ENCODE measurements around the gene SHMT1. TPM values are rescaled to one million over a fixed set of nuclear protein-coding genes. Genes with fewer than 3 reads are reported as not detected.
"Not testable (repeated sequence)": the region's sequence is repeated elsewhere in the genome, so short reads cannot be mapped to it uniquely, and the experiment has no call there.

Gene SHMT1
- polyA plus RNA-seq, 2 of the 4 experiments (the other 2 are of a cell fraction), result 43.2 to 62.1 TPM

DNA sequence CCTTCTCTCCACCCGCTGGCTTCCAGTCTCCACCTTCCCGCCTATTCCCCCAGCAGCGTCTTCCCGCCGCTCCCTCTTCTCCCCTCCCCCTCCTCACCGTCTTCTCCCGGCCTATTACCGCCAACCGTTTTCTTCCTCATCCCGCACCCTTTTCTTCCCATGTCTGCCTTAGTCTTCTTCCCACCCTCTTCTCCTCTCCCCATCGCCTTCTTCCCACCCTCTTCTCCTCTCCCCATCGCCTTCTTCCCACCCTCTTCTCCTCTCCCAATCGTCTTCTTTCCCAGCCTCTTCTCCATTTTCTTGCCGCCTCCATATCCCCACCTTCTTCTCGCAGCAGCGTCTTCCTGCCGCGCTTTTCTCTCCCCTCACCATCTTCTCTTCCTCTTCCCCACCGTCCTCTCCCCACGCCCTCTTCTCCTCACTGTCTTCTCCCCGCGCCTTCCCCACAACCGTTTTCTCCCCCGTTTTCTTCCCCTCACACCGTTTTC, 48.1 kb upstream of the SHMT1 start:
- Histone ChIP-seq H3K4me3 (peak overlapping the region; percentile 83), H3K27ac (peak overlapping the region; percentile 96 to 97)
- WGBS (ENCODE audit: missing lambda C conversion rate), result 2% methylated on average over 21 of the region's 25 CpGs

DNA sequence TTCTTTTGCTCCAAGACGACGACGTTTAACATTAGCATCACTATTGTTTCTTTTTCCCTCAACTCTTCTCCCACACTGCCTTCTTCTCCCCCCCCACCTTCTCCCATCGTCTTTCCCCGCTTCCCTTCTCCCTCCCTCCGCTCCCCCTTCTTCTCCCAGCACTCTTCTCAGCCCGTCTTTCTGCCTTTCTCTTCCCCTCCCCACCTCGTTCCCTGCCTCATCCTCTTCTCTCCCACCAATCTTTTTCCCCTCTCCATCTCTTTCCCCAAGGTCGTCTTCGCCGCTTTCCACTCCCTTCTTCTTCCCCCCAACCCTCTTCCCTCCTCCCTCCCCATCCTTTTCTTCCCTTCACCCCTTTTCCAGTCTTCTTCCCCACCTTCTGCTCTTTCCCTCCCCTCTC, 47.4 kb upstream of the SHMT1 start:
- H3K4me1 ChIP-seq, result peaks cover 16% of the 10 kb centered on the region
- H3K4me3 ChIP-seq, result peak overlapping the region; percentile 41
- DNase-seq (ENCODE audit: low read depth in 1 of 2, low spot score in 1 of 2) (peak; percentile 3 to 32), ATAC-seq (peak; percentile 25 to 27; a peak in 4 of 6 replicates)
- POLR2A ChIA-PET, CTCF ChIA-PET, FAIRE-seq, H3K9me3 ChIP-seq: not testable (repeated sequence)
- peak overlapping the region; percentile 55 to 81 for H3K27ac ChIP-seq
- WGBS (ENCODE audit: missing lambda C conversion rate), result 8% methylated on average over 5 of the region's 11 CpGs
- peak overlapping the region; percentile 84 for H3K4me2 ChIP-seq

More for the DNA sequence above, 48.1 kb upstream of the SHMT1 start:
- POLR2A ChIA-PET, H3K9me3 ChIP-seq, CTCF ChIA-PET, FAIRE-seq: not testable (repeated sequence)
- H3K4me2 ChIP-seq, result peak overlapping the region; percentile 76
- H3K4me1 ChIP-seq, result peaks cover 16% of the 10 kb centered on the region
- TF ChIP-seq JUN (IDR thresholded peaks at IDR 0.05), result peak in 1 of 2 experiments; percentile 23; a peak in 1 of 5 replicates
- peak in 1 of 2 experiments; percentile 61 for DNase-seq (ENCODE audit: low read depth in 1 of 2, low spot score in 1 of 2)
- ATAC-seq, result peak; percentile 72 to 80

- WGBS (ENCODE audit: missing lambda C conversion rate), result 37% methylated on average over 6 of the region's 6 CpGs
- ATAC-seq, CTCF ChIA-PET, POLR2A ChIA-PET, H3K9me3 ChIP-seq, H3K4me3 ChIP-seq, H3K27ac ChIP-seq: not testable (repeated sequence)
- peak overlapping the region; percentile 84; the same call in 2 of the 3 replicates for H3K4me2 ChIP-seq
- DNase-seq (ENCODE audit: low read depth in 1 of 2, low spot score in 1 of 2) (peak in 1 of 2 experiments; percentile 0), FAIRE-seq (peak; percentile 7)
- TF ChIP-seq, protein P1, sequence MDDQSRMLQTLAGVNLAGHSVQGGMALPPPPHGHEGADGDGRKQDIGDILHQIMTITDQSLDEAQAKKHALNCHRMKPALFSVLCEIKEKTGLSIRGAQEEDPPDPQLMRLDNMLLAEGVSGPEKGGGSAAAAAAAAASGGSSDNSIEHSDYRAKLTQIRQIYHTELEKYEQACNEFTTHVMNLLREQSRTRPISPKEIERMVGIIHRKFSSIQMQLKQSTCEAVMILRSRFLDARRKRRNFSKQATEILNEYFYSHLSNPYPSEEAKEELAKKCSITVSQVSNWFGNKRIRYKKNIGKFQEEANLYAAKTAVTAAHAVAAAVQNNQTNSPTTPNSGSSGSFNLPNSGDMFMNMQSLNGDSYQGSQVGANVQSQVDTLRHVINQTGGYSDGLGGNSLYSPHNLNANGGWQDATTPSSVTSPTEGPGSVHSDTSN (IDR thresholded peaks at IDR 0.05), result 0 out of 2 replicates have a peak, but pooled peaks have one; percentile 1
- peaks cover 16% of the 10 kb centered on the region for H3K4me1 ChIP-seq
These were observed 46.0 kb upstream of the SHMT1 start for GRCh38 chr17:18409321-18409720.

- POLR2A ChIA-PET; CTCF ChIA-PET; H3K9me3 ChIP-seq; ATAC-seq; H3K27ac ChIP-seq; DNase-seq (ENCODE audit: low read depth in 1 of 2, low spot score in 1 of 2); H3K4me2 ChIP-seq; H3K4me3 ChIP-seq: not testable (repeated sequence)
- TF ChIP-seq, protein P1 (IDR thresholded peaks at IDR 0.05), result 0 out of 2 replicates have a peak, but pooled peaks have one; percentile 13
- WGBS (ENCODE audit: missing lambda C conversion rate), result 71% methylated on average over 3 of the region's 3 CpGs
- FAIRE-seq, result peak; percentile 98
- peaks cover 16% of the 10 kb centered on the region for H3K4me1 ChIP-seq
These were observed 45.6 kb upstream of the SHMT1 start for GRCh38 chr17:18408906-18409305.

GRCh38 chr17:18403604-18404003, 40.3 kb upstream of the SHMT1 start:
- H3K4me2 ChIP-seq; H3K27ac ChIP-seq; H3K9me3 ChIP-seq; DNase-seq (ENCODE audit: low read depth in 1 of 2, low spot score in 1 of 2); ATAC-seq; POLR2A ChIA-PET; H3K4me1 ChIP-seq; FAIRE-seq; CTCF ChIA-PET; H3K4me3 ChIP-seq: not testable (repeated sequence)
- WGBS (ENCODE audit: missing lambda C conversion rate), result no CpG with 5 or more reads among the region's 5 CpGs

DNA sequence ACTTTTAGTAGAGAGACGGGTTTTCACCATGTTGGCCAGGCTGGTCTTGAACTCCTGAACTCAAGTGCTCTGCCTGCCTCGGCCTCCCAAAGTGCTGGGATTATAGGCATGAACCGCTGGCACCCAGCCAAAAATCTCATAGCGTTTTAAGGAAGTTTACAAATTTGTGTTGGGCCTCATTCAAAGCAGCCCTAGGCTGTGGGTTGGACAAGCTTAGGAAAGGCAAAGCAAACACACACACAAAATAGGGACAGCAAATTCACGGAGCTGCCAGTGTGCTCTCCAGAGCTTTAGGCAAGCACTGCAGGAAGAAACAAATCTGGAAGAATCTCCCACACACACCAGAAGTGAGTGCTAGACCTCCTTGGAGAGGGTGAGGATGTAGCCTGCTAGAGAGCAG, 39.8 kb upstream of the SHMT1 start:
- WGBS (ENCODE audit: missing lambda C conversion rate), result 12% methylated on average over 4 of the region's 5 CpGs
- CTCF ChIA-PET; DNase-seq (ENCODE audit: low read depth in 1 of 2, low spot score in 1 of 2); H3K9me3 ChIP-seq; H3K4me3 ChIP-seq; FAIRE-seq; H3K27ac ChIP-seq; H3K4me2 ChIP-seq; POLR2A ChIA-PET; H3K4me1 ChIP-seq: not testable (repeated sequence)
- ATAC-seq, result peak; percentile 42 to 43; a peak in 2 of 6 replicates

GRCh38 chr17:18401872-18402590, 38.7 kb upstream of the SHMT1 start:
- WGBS (ENCODE audit: missing lambda C conversion rate), result 59% methylated on average over 7 of the region's 7 CpGs
- ATAC-seq (0 out of 6 replicates have a peak, but pooled peaks of 1 of the 2 experiments have one; percentile 56), FAIRE-seq (peak; percentile 49)
- H3K4me2 ChIP-seq; H3K27ac ChIP-seq; H3K9me3 ChIP-seq; H3K4me1 ChIP-seq; H3K4me3 ChIP-seq; POLR2A ChIA-PET; CTCF ChIA-PET; DNase-seq (ENCODE audit: low read depth in 1 of 2, low spot score in 1 of 2): not testable (repeated sequence)

- CTCF ChIA-PET; H3K4me2 ChIP-seq; H3K4me3 ChIP-seq; POLR2A ChIA-PET; H3K9me3 ChIP-seq; FAIRE-seq; H3K4me1 ChIP-seq; DNase-seq (ENCODE audit: low read depth in 1 of 2, low spot score in 1 of 2); H3K27ac ChIP-seq; ATAC-seq: not testable (repeated sequence)
- WGBS (ENCODE audit: missing lambda C conversion rate), result 40% methylated on average over 1 of the region's 10 CpGs
These were observed 25.4 kb upstream of the SHMT1 start for GRCh38 chr17:18388728-18389127.

DNA sequence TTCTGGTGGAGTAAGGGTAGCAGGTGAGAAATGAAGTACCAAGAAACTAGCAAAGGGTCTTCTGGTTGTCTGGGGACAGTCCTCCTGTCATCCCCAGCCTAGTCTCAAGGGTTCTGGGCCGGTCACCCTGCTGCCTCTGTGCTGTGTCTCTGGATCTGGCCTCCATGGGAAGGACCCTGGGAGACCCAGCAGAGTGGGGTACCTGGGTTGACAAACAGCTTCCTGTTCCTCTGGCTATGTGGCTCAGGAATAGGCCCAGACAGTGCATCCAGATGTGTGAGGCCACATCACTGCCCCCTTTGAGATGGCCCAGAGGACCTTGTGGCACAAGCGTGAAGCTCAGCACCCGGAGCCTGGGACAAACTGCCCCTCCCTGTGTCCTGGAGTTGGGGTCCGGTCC, 24.9 kb upstream of the SHMT1 start:
- H3K4me2 ChIP-seq; POLR2A ChIA-PET; FAIRE-seq; H3K27ac ChIP-seq; H3K4me3 ChIP-seq; H3K4me1 ChIP-seq; H3K9me3 ChIP-seq; DNase-seq (ENCODE audit: low read depth in 1 of 2, low spot score in 1 of 2); ATAC-seq: not testable (repeated sequence)
- CTCF ChIA-PET, result interaction anchor here (1.3 kb wide), 1 partner anchor 13 kb away, joined by 3 read pairs; no protein-coding TSS in a partner anchor
- WGBS (ENCODE audit: missing lambda C conversion rate), result 69% methylated on average over 1 of the region's 4 CpGs

- CTCF ChIA-PET, result interaction anchor here (1.3 kb wide), 1 partner anchor 12 kb away, joined by 3 read pairs; no protein-coding TSS in a partner anchor
- H3K4me2 ChIP-seq; FAIRE-seq; H3K9me3 ChIP-seq; ATAC-seq; DNase-seq (ENCODE audit: low read depth in 1 of 2, low spot score in 1 of 2); POLR2A ChIA-PET; H3K27ac ChIP-seq; H3K4me3 ChIP-seq; H3K4me1 ChIP-seq: not testable (repeated sequence)
- 60% methylated on average over 5 of the region's 5 CpGs for WGBS (ENCODE audit: missing lambda C conversion rate)
These were observed 24.2 kb upstream of the SHMT1 start for GRCh38 chr17:18387583-18387982.
